Hepatocyte (in vitro differentiated cells): ENCODE results near the gene TMEM106C.

Source experiments
- EZH2 ChIP-seq: fragments of 200-600 bp; sonication (generic); IDR thresholded peaks from 2 replicates; pipeline ENCODE4 v1.6.1; 2016; ENCODE audit warnings: antibody characterized with exemption, mild to moderate bottlenecking, borderline replicate concordance
- EZH2phosphoT487 ChIP-seq: fragments of 200-600 bp; sonication (generic); IDR thresholded peaks from one replicate; pipeline ENCODE4 v1.6.1; 2018; ENCODE audit warnings: antibody characterized with exemption, mild to moderate bottlenecking, low read depth, moderate library complexity; ENCODE audit not compliant: unreplicated experiment, severe bottlenecking
- TF ChIP-seq, protein P1 (sequence below): fragments of 200-600 bp; sonication (generic); IDR thresholded peaks from 2 replicates; pipeline ENCODE4 v1.5.1; 2016; ENCODE audit warnings: antibody characterized with exemption, mild to moderate bottlenecking; ENCODE audit not compliant: poor library complexity

DNA sequence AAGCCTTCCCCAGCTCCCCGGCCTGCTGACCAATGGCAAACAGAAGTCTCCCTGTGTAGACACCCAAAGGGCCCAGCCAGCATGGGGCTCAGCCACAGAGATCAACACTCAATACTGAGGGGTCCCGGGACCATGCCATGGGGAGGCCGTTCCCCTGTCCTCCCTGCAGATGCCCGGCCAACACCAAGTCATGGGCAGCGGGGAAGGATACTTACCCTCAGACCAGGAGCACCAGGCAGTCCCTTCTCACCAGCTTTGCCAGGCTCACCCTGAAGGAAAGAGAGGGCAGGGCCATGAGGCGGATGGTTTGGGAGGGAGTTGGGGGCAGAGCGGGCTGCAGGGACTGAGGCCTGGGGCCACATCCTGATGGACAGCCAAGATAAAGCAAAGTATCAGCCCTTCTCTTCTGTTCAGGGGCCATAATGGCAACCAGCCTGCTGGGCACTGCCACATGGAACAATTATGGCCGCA is 21.0 kb downstream of the TMEM106C start:
- TF ChIP-seq EZH2phosphoT487: no peak
- TF ChIP-seq, protein P1, sequence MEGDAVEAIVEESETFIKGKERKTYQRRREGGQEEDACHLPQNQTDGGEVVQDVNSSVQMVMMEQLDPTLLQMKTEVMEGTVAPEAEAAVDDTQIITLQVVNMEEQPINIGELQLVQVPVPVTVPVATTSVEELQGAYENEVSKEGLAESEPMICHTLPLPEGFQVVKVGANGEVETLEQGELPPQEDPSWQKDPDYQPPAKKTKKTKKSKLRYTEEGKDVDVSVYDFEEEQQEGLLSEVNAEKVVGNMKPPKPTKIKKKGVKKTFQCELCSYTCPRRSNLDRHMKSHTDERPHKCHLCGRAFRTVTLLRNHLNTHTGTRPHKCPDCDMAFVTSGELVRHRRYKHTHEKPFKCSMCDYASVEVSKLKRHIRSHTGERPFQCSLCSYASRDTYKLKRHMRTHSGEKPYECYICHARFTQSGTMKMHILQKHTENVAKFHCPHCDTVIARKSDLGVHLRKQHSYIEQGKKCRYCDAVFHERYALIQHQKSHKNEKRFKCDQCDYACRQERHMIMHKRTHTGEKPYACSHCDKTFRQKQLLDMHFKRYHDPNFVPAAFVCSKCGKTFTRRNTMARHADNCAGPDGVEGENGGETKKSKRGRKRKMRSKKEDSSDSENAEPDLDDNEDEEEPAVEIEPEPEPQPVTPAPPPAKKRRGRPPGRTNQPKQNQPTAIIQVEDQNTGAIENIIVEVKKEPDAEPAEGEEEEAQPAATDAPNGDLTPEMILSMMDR: no peak
- no peak for TF ChIP-seq EZH2
